ENCODE measurements around the gene SMIM32. TPM values are rescaled to one million over a fixed set of nuclear protein-coding genes. Genes with fewer than 3 reads are reported as not detected.

SMIM32 gene
- total and polyA plus RNA-seq, 9 of the 15 experiments (the other 6 are each of a cell fraction or from before 2014, with no cell fraction given), result not detected

DNA sequence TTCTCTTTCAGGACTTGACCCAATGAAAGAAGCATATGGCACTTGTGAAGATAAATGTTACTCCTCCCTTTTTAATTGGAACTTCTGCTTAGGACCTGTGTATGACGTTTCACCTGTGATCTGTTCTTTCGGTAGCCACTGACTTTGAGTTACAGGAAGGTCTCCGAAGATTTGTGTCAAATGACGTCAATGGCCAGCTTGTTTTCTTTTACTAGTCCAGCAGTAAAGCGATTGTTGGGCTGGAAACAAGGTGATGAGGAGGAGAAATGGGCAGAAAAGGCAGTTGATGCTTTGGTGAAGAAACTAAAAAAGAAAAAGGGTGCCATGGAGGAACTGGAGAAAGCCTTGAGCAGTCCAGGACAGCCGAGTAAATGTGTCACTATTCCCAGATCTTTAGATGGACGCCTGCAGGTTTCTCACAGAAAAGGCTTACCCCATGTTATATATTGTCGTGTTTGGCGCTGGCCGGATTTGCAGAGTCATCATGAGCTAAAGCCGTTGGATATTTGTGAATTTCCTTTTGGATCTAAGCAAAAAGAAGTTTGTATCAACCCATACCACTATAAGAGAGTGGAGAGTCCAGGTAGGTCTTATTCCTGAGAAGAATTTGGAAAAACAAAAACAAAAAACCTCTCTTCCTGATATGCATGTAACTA lies 39.3 kb downstream of the SMIM32 start (continued):
- TF ChIP-seq, protein P1, sequence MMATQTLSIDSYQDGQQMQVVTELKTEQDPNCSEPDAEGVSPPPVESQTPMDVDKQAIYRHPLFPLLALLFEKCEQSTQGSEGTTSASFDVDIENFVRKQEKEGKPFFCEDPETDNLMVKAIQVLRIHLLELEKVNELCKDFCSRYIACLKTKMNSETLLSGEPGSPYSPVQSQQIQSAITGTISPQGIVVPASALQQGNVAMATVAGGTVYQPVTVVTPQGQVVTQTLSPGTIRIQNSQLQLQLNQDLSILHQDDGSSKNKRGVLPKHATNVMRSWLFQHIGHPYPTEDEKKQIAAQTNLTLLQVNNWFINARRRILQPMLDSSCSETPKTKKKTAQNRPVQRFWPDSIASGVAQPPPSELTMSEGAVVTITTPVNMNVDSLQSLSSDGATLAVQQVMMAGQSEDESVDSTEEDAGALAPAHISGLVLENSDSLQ (IDR thresholded peaks at IDR 0.05), result peak; percentile 44; the same call in 1 of the 2 replicates
- TF ChIP-seq MAFG (tag; conservative IDR thresholded peaks at IDR 0.05) (peak; percentile 86), SIX5 (IDR thresholded peaks at IDR 0.05; ENCODE audit: borderline replicate concordance in 1 of 2, insufficient read depth in 1 of 2, low read depth in 1 of 2, low read length in 2 of 2) (no peak), RHOXF2B (CRISPR knock-in tag; conservative IDR thresholded peaks at IDR 0.05) (no peak), ZNF184 (CRISPR knock-in tag; IDR thresholded peaks at IDR 0.05) (no peak), NR1H2 (CRISPR knock-in tag; IDR thresholded peaks at IDR 0.05) (no peak), SIN3A (IDR thresholded peaks at IDR 0.05; ENCODE audit: borderline replicate concordance in 2 of 2, control insufficient read depth in 1 of 2, low read depth in 2 of 2, low read length in 2 of 2) (no peak), LCOR (CRISPR knock-in tag; IDR thresholded peaks at IDR 0.05) (no peak), ZNF282 (CRISPR knock-in tag; IDR thresholded peaks at IDR 0.05) (no peak), ZFP30 (CRISPR knock-in tag; IDR thresholded peaks at IDR 0.05; ENCODE audit: borderline replicate concordance) (no peak), NFE2L1 (tag; IDR thresholded peaks at IDR 0.05; ENCODE audit: borderline replicate concordance, low read depth) (peak; percentile 48; the same call in 1 of the 2 replicates), RCOR1 (IDR thresholded peaks at IDR 0.05; ENCODE audit: borderline replicate concordance in 1 of 2, low read depth in 2 of 2, low read length in 2 of 2) (no peak), MAFF (IDR thresholded peaks at IDR 0.05; ENCODE audit: low read length) (peak; percentile 61), MYBL2 (IDR thresholded peaks at IDR 0.05; ENCODE audit: low read depth) (no peak), MYBL2 (CRISPR knock-in tag; IDR thresholded peaks at IDR 0.05; ENCODE audit: borderline replicate concordance) (no peak), MEIS2 (IDR thresholded peaks at IDR 0.05; ENCODE audit: partially characterized antibody) (peak; percentile 26), BRD4 (IDR thresholded peaks at IDR 0.05) (no peak), ATF7 (IDR thresholded peaks at IDR 0.05) (peak; percentile 36; the same call in 1 of the 2 replicates), ELF1 (tag; IDR thresholded peaks at IDR 0.05) (no peak)
- TF ChIP-seq, protein P2, sequence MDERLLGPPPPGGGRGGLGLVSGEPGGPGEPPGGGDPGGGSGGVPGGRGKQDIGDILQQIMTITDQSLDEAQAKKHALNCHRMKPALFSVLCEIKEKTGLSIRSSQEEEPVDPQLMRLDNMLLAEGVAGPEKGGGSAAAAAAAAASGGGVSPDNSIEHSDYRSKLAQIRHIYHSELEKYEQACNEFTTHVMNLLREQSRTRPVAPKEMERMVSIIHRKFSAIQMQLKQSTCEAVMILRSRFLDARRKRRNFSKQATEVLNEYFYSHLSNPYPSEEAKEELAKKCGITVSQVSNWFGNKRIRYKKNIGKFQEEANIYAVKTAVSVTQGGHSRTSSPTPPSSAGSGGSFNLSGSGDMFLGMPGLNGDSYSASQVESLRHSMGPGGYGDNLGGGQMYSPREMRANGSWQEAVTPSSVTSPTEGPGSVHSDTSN (CRISPR knock-in tag; IDR thresholded peaks at IDR 0.05; ENCODE audit: low read depth), result no peak
- TF ChIP-seq, protein P2 (tag; conservative IDR thresholded peaks at IDR 0.05; ENCODE audit: low read depth), result peak; percentile 25; the same call in 1 of the 2 replicates
- TF ChIP-seq, protein P3, sequence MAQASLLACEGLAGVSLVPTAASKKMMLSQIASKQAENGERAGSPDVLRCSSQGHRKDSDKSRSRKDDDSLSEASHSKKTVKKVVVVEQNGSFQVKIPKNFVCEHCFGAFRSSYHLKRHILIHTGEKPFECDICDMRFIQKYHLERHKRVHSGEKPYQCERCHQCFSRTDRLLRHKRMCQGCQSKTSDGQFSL (CRISPR knock-in tag; IDR thresholded peaks at IDR 0.05), result no peak
- TF ChIP-seq, protein P3 (tag; IDR thresholded peaks at IDR 0.05), result no peak
- TF ChIP-seq, protein P4, sequence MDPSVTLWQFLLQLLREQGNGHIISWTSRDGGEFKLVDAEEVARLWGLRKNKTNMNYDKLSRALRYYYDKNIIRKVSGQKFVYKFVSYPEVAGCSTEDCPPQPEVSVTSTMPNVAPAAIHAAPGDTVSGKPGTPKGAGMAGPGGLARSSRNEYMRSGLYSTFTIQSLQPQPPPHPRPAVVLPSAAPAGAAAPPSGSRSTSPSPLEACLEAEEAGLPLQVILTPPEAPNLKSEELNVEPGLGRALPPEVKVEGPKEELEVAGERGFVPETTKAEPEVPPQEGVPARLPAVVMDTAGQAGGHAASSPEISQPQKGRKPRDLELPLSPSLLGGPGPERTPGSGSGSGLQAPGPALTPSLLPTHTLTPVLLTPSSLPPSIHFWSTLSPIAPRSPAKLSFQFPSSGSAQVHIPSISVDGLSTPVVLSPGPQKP (CRISPR knock-in tag; IDR thresholded peaks at IDR 0.05), result no peak

Measured in K562 (cell line).